B cell (primary cell): ENCODE results near the gene HSDL2.

Experiments used
- EZH2 ChIP-seq: IDR thresholded peaks from 2 replicates; pipeline ENCODE4 v1.6.1; 2012; ENCODE audit warnings: borderline replicate concordance, low read depth, mild to moderate bottlenecking, moderate library complexity, low read length; ENCODE audit not compliant: insufficient read depth, poor library complexity, severe bottlenecking
- TF ChIP-seq, protein P1 (sequence below): fragments of 200-600 bp; IDR thresholded peaks from one replicate; pipeline ENCODE4 v1.8.0; 2022; ENCODE audit warnings: antibody characterized with exemption, mild to moderate bottlenecking

DNA sequence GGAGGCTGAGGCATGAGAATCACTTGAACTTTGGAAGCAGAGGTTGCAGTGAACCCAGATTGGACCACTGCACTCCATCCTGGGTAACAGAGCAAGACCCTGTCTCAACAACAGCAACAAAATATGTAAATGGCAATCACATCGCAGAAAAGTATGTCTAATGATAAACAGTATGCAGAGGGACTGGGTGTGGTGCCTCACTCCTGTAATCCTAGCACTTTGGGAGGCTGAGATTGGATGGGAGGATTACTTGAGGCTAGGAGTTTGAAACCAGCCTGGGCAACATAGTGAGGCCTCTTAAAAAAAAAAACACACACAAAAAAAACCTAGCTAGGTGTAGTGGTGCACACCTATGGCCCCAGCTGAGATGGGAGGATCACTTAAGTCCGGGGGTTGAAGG is 40.3 kb downstream of the HSDL2 start:
- TF ChIP-seq, protein P1, sequence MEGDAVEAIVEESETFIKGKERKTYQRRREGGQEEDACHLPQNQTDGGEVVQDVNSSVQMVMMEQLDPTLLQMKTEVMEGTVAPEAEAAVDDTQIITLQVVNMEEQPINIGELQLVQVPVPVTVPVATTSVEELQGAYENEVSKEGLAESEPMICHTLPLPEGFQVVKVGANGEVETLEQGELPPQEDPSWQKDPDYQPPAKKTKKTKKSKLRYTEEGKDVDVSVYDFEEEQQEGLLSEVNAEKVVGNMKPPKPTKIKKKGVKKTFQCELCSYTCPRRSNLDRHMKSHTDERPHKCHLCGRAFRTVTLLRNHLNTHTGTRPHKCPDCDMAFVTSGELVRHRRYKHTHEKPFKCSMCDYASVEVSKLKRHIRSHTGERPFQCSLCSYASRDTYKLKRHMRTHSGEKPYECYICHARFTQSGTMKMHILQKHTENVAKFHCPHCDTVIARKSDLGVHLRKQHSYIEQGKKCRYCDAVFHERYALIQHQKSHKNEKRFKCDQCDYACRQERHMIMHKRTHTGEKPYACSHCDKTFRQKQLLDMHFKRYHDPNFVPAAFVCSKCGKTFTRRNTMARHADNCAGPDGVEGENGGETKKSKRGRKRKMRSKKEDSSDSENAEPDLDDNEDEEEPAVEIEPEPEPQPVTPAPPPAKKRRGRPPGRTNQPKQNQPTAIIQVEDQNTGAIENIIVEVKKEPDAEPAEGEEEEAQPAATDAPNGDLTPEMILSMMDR: no peak
- no peak for TF ChIP-seq EZH2
